HepG2 (cell line): ENCODE results near the gene BMPER. TPM values are rescaled to one million over a fixed set of nuclear protein-coding genes. Genes with fewer than 3 reads are reported as not detected.

Source experiments
- ATAC-seq: fragments of 200-7000 bp; cut with Tn5 transposase; 3 replicates; pipeline ENCODE4 v1.9.1; 2020; ENCODE audit warnings: mild to moderate bottlenecking, moderate library complexity
- BruUV-seq: library from RNA; stranded (reverse); fragments of 400-500 nt; replicated peaks from 2 replicates; lab custom pipeline; 2021; lab: Mats Ljungman, UMichigan
- CTCF ChIA-PET: fragments of 300-600 bp; formaldehyde crosslinking; extraction: SDS; loops from one replicate; lab custom pipeline; 2021; ENCODE audit warnings: low total read pairs, inconsistent platforms, low intra/inter-chr PET ratio; lab: Yijun Ruan, JAX
- POLR2A ChIA-PET: fragments of 350-600 bp; sonication (Branson Sonifier 250); formaldehyde crosslinking; loops from one replicate; lab custom pipeline; 2020; ENCODE audit warnings: antibody characterized with exemption, inconsistent platforms; lab: Yijun Ruan, JAX
- DNase-seq: peaks from one replicate; pipeline ENCODE4 v3.0.0-alpha.2; 2015; ENCODE audit warnings: low spot score
- FAIRE-seq: peaks from 3 replicates; lab custom pipeline; 2011; peaks lifted over from hg19 to GRCh38; lab: Jason Lieb, UNC
- H2AFZ ChIP-seq: one replicate; pipeline ENCODE4 v1.6.1; 2011; ENCODE audit warnings: low read length, inconsistent platforms
- H3K27ac ChIP-seq: fragments of 300-600 bp; 3 replicates; pipeline ENCODE4 v1.8.0; 2011; ENCODE audit warnings: mixed run types, mild to moderate bottlenecking, mixed read lengths, low read length, inconsistent platforms; ENCODE audit not compliant: insufficient read depth; ENCODE audit errors: extremely low read length
- H3K27me3 ChIP-seq, 2 experiments: fragments of 200-600 bp in 1 of 2; 2 replicates in 1 of 2; 3 replicates in 1 of 2; pipeline versions ENCODE4 v1.6.0 to v1.8.0; 2011; ENCODE audit warnings: low read length in 2 of 2, mild to moderate bottlenecking in 2 of 2, moderate library complexity in 2 of 2, inconsistent platforms in 1 of 2; ENCODE audit not compliant: insufficient read depth in 2 of 2, control insufficient read depth in 1 of 2
- H3K36me3 ChIP-seq, 2 experiments: fragments of 200-600 bp in 1 of 2; replicated peaks in 1 of 2; 2 replicates in 1 of 2; 3 replicates in 1 of 2; pipeline versions ENCODE4 v1.5.1 to v1.8.0; 2011; ENCODE audit warnings: low read length in 2 of 2, inconsistent platforms in 1 of 2; ENCODE audit not compliant: insufficient read depth in 2 of 2, control insufficient read depth in 1 of 2
- H3K4me1 ChIP-seq: 2 replicates; pipeline ENCODE4 v1.5.1; 2012; ENCODE audit warnings: low read length, inconsistent platforms; ENCODE audit not compliant: insufficient read depth
- H3K4me2 ChIP-seq: 2 replicates; pipeline ENCODE4 v1.6.0; 2011; ENCODE audit warnings: low read depth, low read length, inconsistent platforms
- H3K4me3 ChIP-seq, 3 experiments: fragments of 200-600 bp in 1 of 3; sonication (generic), shearing (Covaris generic) in 1 of 3; replicated peaks in 1 of 3; 2 replicates each; pipeline ENCODE4 v1.5.1; 2011 to 2016; ENCODE audit warnings: low read length in 3 of 3, inconsistent platforms in 2 of 3, low read depth in 2 of 3, mild to moderate bottlenecking in 2 of 3, control low read depth in 1 of 3, mixed read lengths in 1 of 3; ENCODE audit not compliant: insufficient read depth in 1 of 3
- H3K79me2 ChIP-seq: one replicate; pipeline ENCODE4 v1.6.1; 2011; ENCODE audit warnings: low read length, inconsistent platforms; ENCODE audit not compliant: insufficient read depth
- H3K9ac ChIP-seq: 2 replicates; pipeline ENCODE4 v1.6.0; 2011; ENCODE audit warnings: mild to moderate bottlenecking, low read depth, low read length, inconsistent platforms; ENCODE audit not compliant: insufficient read depth
- H3K9me3 ChIP-seq: 2 replicates; pipeline ENCODE4 v1.5.1; 2012; ENCODE audit warnings: mild to moderate bottlenecking, low read length
- H4K20me1 ChIP-seq: 2 replicates; pipeline ENCODE4 v1.6.0; 2011; ENCODE audit warnings: inconsistent platforms, mild to moderate bottlenecking, low read length, moderate library complexity; ENCODE audit not compliant: insufficient read depth
- HINFP ChIP-seq: sonication (generic); formaldehyde crosslinking; IDR thresholded peaks from 2 replicates; pipeline ENCODE4 v1.4.0; 2020; ENCODE audit warnings: low read depth, mild to moderate bottlenecking, missing genetic modification reagents
- RARA ChIP-seq: IDR thresholded peaks from 2 replicates; pipeline ENCODE4 v1.6.1; 2016; ENCODE audit warnings: missing genetic modification reagents, missing compliant biosample characterization
- SMARCC2 ChIP-seq: fragments of 450-650 bp; IDR thresholded peaks from 2 replicates; pipeline ENCODE4 v1.6.1; 2017; ENCODE audit warnings: antibody characterized with exemption, mild to moderate bottlenecking
- ZNF558 ChIP-seq: sonication (generic); formaldehyde crosslinking; IDR thresholded peaks from 2 replicates; pipeline ENCODE4 v1.9.0; 2022; ENCODE audit warnings: mild to moderate bottlenecking, missing genetic modification reagents, borderline replicate concordance
- WGBS: methylation state at CpG from one replicate; pipeline ENCODE4 v1.1.6; 2017; ENCODE audit warnings: low lambda C conversion rate; 5-methylcytosine and 5-hydroxymethylcytosine counted together
- in situ Hi-C: cut with HindIII; loops from 2 replicates; pipeline ENCODE4 v1.10.0; 2017; ENCODE audit warnings: low pct_unique_long_range_greater_than_20kb; ENCODE audit not compliant: extremely low pct_ligation_motif_present
- intact Hi-C: fragments of 100-400 bp; cut with micrococcal nuclease; formaldehyde crosslinking; loops from one replicate; pipeline ENCODE4 v1.10.0; 2022; ENCODE audit not compliant: unreplicated experiment
- polyA plus RNA-seq, 8 experiments: library from polyadenylated mRNA; depleted of rRNA in 3 of 8; stranded (reverse) in 7 of 8; unstranded in 1 of 8; fragments of >200 nt; fragmentation: Illumina TruSeq in 4 of 8; extraction: Trizol in 4 of 8; gene quantifications; 2 replicates each; pipeline versions ENCODE4 v1.2.1 to v1.2.3, GENCODE V29; 2011 to 2016; ENCODE audit warnings: low read depth in 4 of 8, missing spikeins in 1 of 8, mixed read lengths in 1 of 8; ENCODE audit not compliant: insufficient read depth in 1 of 8
- total RNA-seq, 5 experiments: library from RNA; depleted of rRNA; stranded (reverse); fragments of >200 nt; fragmentation: Illumina TruSeq; extraction: Trizol; gene quantifications; 2 replicates each; pipeline ENCODE4 v1.2.3, GENCODE V29; 2016; ENCODE audit warnings: low read depth in 1 of 5
- TF ChIP-seq, protein P1 (sequence below): sonication (generic); formaldehyde crosslinking; IDR thresholded peaks from 2 replicates; pipeline ENCODE4 v1.4.0; 2020; ENCODE audit warnings: mild to moderate bottlenecking, missing genetic modification reagents

BMPER gene
- total and polyA plus RNA-seq, 2 of the 13 experiments (the other 11 are each of a cell fraction or from before 2014, with no cell fraction given): not detected

DNA sequence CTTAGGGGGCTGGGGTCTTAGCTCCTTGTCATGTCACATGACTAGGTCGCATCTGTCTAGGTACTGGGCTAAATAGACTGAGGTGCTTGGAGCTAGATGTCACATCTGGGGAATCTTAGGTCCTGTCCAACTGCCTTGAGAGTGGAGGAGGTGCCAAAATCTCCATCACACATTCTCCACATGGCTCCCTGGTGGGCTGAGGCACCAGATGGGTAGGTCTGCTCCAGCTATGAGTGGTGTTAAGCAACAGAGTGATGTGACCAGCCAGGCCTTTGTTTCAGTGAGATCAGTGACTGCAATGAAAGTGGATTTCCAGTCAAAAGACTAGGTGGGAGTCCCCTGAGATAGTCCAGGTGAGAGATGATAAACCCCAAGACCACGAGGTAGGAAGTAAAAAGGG, 251.8 kb downstream of the BMPER start:
- POLR2A ChIA-PET: no interaction called here
- H3K27ac ChIP-seq: no peak overlapping the region
- TF ChIP-seq ZNF558 (CRISPR knock-in tag) (no peak), SMARCC2 (no peak), RARA (CRISPR knock-in tag) (no peak), HINFP (no peak)
- TF ChIP-seq, protein P1, sequence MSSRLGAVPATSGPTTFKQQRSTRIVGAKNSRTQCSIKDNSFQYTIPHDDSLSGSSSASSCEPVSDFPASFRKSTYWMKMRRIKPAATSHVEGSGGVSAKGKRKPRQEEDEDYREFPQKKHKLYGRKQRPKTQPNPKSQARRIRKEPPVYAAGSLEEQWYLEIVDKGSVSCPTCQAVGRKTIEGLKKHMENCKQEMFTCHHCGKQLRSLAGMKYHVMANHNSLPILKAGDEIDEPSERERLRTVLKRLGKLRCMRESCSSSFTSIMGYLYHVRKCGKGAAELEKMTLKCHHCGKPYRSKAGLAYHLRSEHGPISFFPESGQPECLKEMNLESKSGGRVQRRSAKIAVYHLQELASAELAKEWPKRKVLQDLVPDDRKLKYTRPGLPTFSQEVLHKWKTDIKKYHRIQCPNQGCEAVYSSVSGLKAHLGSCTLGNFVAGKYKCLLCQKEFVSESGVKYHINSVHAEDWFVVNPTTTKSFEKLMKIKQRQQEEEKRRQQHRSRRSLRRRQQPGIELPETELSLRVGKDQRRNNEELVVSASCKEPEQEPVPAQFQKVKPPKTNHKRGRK (CRISPR knock-in tag): no peak
- TF ChIP-seq, all 625 proteins: peak for 0
- Histone ChIP-seq H3K36me3 (no peaks in the 10 kb centered on the region), H2AFZ (no peak overlapping the region), H4K20me1 (no peaks in the 10 kb centered on the region), H3K27me3 (peaks cover 0 to 8% of the 10 kb centered on the region in 2 experiments; a peak in 1 of 5 replicates), H3K9me3 (no peaks in the 10 kb centered on the region), H3K9ac (no peak overlapping the region), H3K79me2 (no peaks in the 10 kb centered on the region), H3K4me1 (no peaks in the 10 kb centered on the region; the same call in 1 of the 2 replicates), H3K4me3 (no peak overlapping the region), H3K4me2 (no peak overlapping the region)
- DNase-seq: no peak
- no TSS peak for BruUV-seq
- WGBS: 5% methylated on average over 1 of the region's 2 CpGs
- in situ Hi-C loops: no loop called here
- FAIRE-seq: no peak
- no peak for ATAC-seq
- CTCF ChIA-PET: no interaction called here
- intact Hi-C loops: no loop called here
